K562 (cell line): ENCODE data around the gene DAB2IP. TPM values are rescaled to one million over a fixed set of nuclear protein-coding genes. Genes with fewer than 3 reads are reported as not detected.

Experiments used
- ATAC-seq: fragments of 200-7000 bp; cut with Tn5 transposase; 3 replicates; pipeline ENCODE4 v1.9.1; 2020; ENCODE audit warnings: moderate library complexity
- BruUV-seq: library from RNA; stranded (reverse); fragments of 400-500 nt; replicated peaks from 2 replicates; lab custom pipeline; 2021; lab: Mats Ljungman, UMichigan
- CTCF ChIA-PET: fragments of 300-600 bp; formaldehyde crosslinking; extraction: SDS; loops from one replicate; lab custom pipeline; 2021; ENCODE audit warnings: low intra/inter-chr PET ratio; lab: Yijun Ruan, JAX
- POLR2A ChIA-PET: fragments of 300-600, 350-650 bp; sonication (Branson Sonifier 250); formaldehyde crosslinking; extraction: SDS; loops from one replicate; lab custom pipeline; 2021; ENCODE audit warnings: antibody characterized with exemption, inconsistent platforms; lab: Yijun Ruan, JAX
- DNase-seq, 4 experiments: peaks; one replicate each; pipeline versions ENCODE4 v3.0.0 to v3.0.0-alpha.2; 2011 to 2018; ENCODE audit warnings: low spot score in 3 of 4, mixed read lengths in 3 of 4; ENCODE audit errors: extremely low read depth in 1 of 4
- FAIRE-seq: peaks from 2 replicates; lab custom pipeline; 2011; peaks lifted over from hg19 to GRCh38; lab: Jason Lieb, UNC
- H2AFZ ChIP-seq: 2 replicates; pipeline ENCODE4 v1.6.0; 2011; ENCODE audit warnings: low read depth, low read length, control low read depth, inconsistent platforms
- H3K27ac ChIP-seq: fragments of 200-600 bp; 3 replicates; pipeline ENCODE4 v1.8.0; 2011; ENCODE audit warnings: low read depth, mild to moderate bottlenecking, control low read depth, inconsistent platforms, low read length, moderate library complexity, mixed read lengths; ENCODE audit errors: extremely low read depth
- H3K27me3 ChIP-seq, 2 experiments: fragments of 300-600 bp in 1 of 2; 2 replicates in 1 of 2; 3 replicates in 1 of 2; pipeline versions ENCODE4 v1.6.0 to v1.8.0; 2011; ENCODE audit warnings: inconsistent platforms in 2 of 2, low read length in 2 of 2, mild to moderate bottlenecking in 1 of 2, mixed read lengths in 1 of 2, moderate library complexity in 1 of 2; ENCODE audit not compliant: control insufficient read depth in 2 of 2, insufficient read depth in 2 of 2
- H3K36me3 ChIP-seq: fragments of 300-600 bp; 3 replicates; pipeline ENCODE4 v1.8.0; 2011; ENCODE audit warnings: mild to moderate bottlenecking, low read length, inconsistent platforms; ENCODE audit not compliant: control insufficient read depth, insufficient read depth
- H3K4me1 ChIP-seq, 2 experiments: fragments of 200-600 bp in 1 of 2; replicated peaks in 1 of 2; 2 replicates in 1 of 2; 3 replicates in 1 of 2; pipeline versions ENCODE4 v1.5.1 to v1.8.0; 2011; ENCODE audit warnings: inconsistent platforms in 2 of 2, low read length in 2 of 2, mild to moderate bottlenecking in 1 of 2, mixed read lengths in 1 of 2, moderate library complexity in 1 of 2; ENCODE audit not compliant: control insufficient read depth in 2 of 2, insufficient read depth in 2 of 2
- H3K4me2 ChIP-seq: 2 replicates; pipeline ENCODE4 v1.6.1; 2011; ENCODE audit warnings: low read length, control low read depth, inconsistent platforms, mixed read lengths; ENCODE audit not compliant: insufficient read depth
- H3K4me3 ChIP-seq: fragments of 200-600 bp; sonication (generic), shearing (Covaris generic); 2 replicates; pipeline ENCODE4 v1.5.1; 2016; ENCODE audit warnings: control low read depth, inconsistent platforms
- H3K79me2 ChIP-seq: fragments of 200-600 bp; 3 replicates; pipeline ENCODE4 v1.8.0; 2011; ENCODE audit warnings: low read length, inconsistent platforms; ENCODE audit not compliant: control insufficient read depth, insufficient read depth
- H3K9ac ChIP-seq, 2 experiments: 2 replicates each; pipeline versions ENCODE4 v1.6.0 to v1.6.1; 2011; ENCODE audit warnings: low read depth in 2 of 2, low read length in 2 of 2, control low read depth in 1 of 2, inconsistent platforms in 1 of 2, mild to moderate bottlenecking in 1 of 2, mixed read lengths in 1 of 2; ENCODE audit not compliant: insufficient read depth in 1 of 2
- H3K9me1 ChIP-seq: one replicate; pipeline ENCODE4 v1.6.0; 2011; ENCODE audit warnings: inconsistent platforms, mild to moderate bottlenecking, low read length, moderate library complexity; ENCODE audit not compliant: control insufficient read depth, insufficient read depth
- H3K9me3 ChIP-seq: replicated peaks from 2 replicates; pipeline ENCODE4 v1.5.1; 2011; ENCODE audit warnings: low read depth, low read length, inconsistent platforms; ENCODE audit not compliant: control insufficient read depth, insufficient read depth
- H4K20me1 ChIP-seq: replicated peaks from 2 replicates; pipeline ENCODE4 v1.6.1; 2011; ENCODE audit warnings: low read length, inconsistent platforms, mixed read lengths; ENCODE audit not compliant: control insufficient read depth, insufficient read depth
- CBX2 ChIP-seq: fragments of 200-600 bp; sonication (generic); IDR thresholded peaks from one replicate; pipeline ENCODE4 v1.6.1; 2012; ENCODE audit warnings: mild to moderate bottlenecking, low read length, inconsistent platforms; ENCODE audit not compliant: insufficient read depth, poor library complexity, severe bottlenecking
- NR2C1 ChIP-seq, 2 experiments: fragments of 450-650 bp; IDR thresholded peaks; 2 replicates each; pipeline ENCODE4 v1.6.1; 2017; ENCODE audit warnings: mild to moderate bottlenecking in 2 of 2, antibody characterized with exemption in 1 of 2, inconsistent platforms in 1 of 2, missing compliant biosample characterization in 1 of 2, missing genetic modification characterization in 1 of 2
- TSC22D4 ChIP-seq: fragments of 450-650 bp; IDR thresholded peaks from 2 replicates; pipeline ENCODE4 v1.6.1; 2016; ENCODE audit warnings: missing genetic modification characterization, missing biosample characterization, control low read depth
- ZNF253 ChIP-seq: fragments of 250-450 bp; sonication (Bioruptor Pico); conservative IDR thresholded peaks from 2 replicates; pipeline ENCODE4 v1.6.1; 2021; ENCODE audit warnings: mild to moderate bottlenecking
- ZNF347 ChIP-seq: fragments of 450-650 bp; formaldehyde crosslinking; IDR thresholded peaks from 2 replicates; pipeline ENCODE4 v1.4.0; 2020; ENCODE audit warnings: low read depth, mild to moderate bottlenecking, moderate library complexity
- WGBS: fragments of 100-300 bp; shearing (Covaris generic); methylation state at CpG from one replicate; pipeline ENCODE4 v1.1.6; 2016; ENCODE audit warnings: low coverage, mixed read lengths; ENCODE audit not compliant: insufficient coverage; ENCODE audit errors: missing lambda C conversion rate; 5-methylcytosine and 5-hydroxymethylcytosine counted together
- in situ Hi-C: fragments of 300-500 bp; cut with MboI; formaldehyde crosslinking; loops from 4 replicates; pipeline ENCODE4 v1.15.0; 2018; ENCODE audit warnings: inconsistent platforms, mixed read lengths
- intact Hi-C: fragments of 100-400 bp; cut with micrococcal nuclease; formaldehyde crosslinking; loops from 2 replicates; pipeline ENCODE4 v1.14.2; 2022
- polyA plus RNA-seq, 8 experiments: library from polyadenylated mRNA; depleted of rRNA in 4 of 8; stranded (reverse) in 5 of 8; unstranded in 3 of 8; fragments of >200 nt; fragmentation: Nextera tagmentation in 2 of 8; fragmentation: Illumina TruSeq in 1 of 8; extraction: Ambion mirVana in 2 of 8; extraction: Trizol in 1 of 8; gene quantifications; 2 replicates each; pipeline versions ENCODE4 v1.2.1 to v1.2.3, GENCODE V29; 2011 to 2014; ENCODE audit warnings: inconsistent platforms in 1 of 8, missing spikeins in 1 of 8
- total RNA-seq, 7 experiments: library from RNA; depleted of rRNA in 6 of 7; stranded (reverse); fragments of >200 nt in 6 of 7; fragmentation: Illumina TruSeq in 2 of 7; extraction: Trizol in 2 of 7; gene quantifications; 2 replicates each; pipeline versions ENCODE4 v1.2.1 to v1.2.3, GENCODE V29; 2011 to 2021; ENCODE audit warnings: low replicate concordance in 1 of 7
- TF ChIP-seq, protein P1 (sequence below): sonication (generic); formaldehyde crosslinking; IDR thresholded peaks from 2 replicates; pipeline ENCODE4 v1.8.0; 2023; ENCODE audit warnings: missing genetic modification reagents, mild to moderate bottlenecking, borderline replicate concordance

Gene DAB2IP
- total and polyA plus RNA-seq, 9 of the 15 experiments (the other 6 are each of a cell fraction or from before 2014, with no cell fraction given) = 0.04 to 0.31 (median 0.08) TPM; not detected in 5

DNA sequence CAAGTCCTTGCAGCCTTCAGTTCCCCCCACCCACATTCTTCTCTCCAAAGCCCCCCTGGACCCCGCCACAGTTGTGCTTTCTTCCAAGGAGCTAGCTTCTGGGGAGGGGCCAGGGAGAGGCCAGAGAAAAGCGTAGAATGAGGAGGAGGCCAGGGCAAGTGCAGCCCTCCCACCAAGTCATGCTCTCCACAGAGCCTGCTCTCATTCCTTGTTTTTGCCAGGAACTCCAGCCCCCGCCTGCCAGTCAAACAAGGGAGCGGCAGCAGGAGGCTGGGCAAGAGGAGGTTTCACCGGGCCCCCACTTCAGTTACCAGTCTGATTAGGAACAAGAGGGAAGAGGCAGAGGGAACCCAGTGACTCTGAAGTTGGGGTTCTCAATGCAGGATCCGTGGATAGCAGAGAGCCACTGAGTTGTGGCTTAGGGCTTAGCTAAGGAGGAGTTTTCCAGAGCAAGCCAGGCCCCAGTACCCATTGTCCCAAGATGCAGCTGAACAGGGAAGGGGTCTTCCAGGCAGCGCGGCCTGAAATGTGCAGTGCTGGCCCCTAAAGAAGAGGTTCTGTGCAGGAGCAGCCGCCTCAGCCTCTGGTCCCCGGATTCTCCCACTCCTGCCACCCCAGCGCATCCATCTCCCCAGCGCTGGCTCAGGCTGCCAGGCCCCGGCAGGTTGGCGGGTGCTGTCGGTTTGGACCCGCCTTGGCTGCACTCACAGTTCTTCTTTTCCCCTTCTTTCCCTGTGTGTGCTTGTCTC lies 120.6 kb downstream of the DAB2IP start:
- H3K4me3 ChIP-seq = no peak overlapping the region
- ATAC-seq (no peak), DNase-seq (no peak), FAIRE-seq (no peak)
- no peaks in the 10 kb centered on the region for H3K4me1 ChIP-seq
- WGBS = 8% methylated on average over 15 of the region's 16 CpGs
- no peak overlapping the region for H2AFZ ChIP-seq
- H3K27ac ChIP-seq = no peak overlapping the region
- POLR2A ChIA-PET = interaction anchor here (0.6 to 0.8 kb wide), 2 partner anchors 126 to 204 kb away, joined by 3 read pairs; no protein-coding TSS in a partner anchor
- no peak overlapping the region for H3K9ac ChIP-seq
- TF ChIP-seq ZNF253 (CRISPR knock-in tag) = no peak
- no peaks in the 10 kb centered on the region for H3K9me3 ChIP-seq
- no peaks in the 10 kb centered on the region for H3K79me2 ChIP-seq
- in situ Hi-C loops (no loop called here), intact Hi-C loops (no loop called here)
- H3K27me3 ChIP-seq = peaks cover 32 to 92% of the 10 kb centered on the region in 2 experiments
- no peak overlapping the region for H3K4me2 ChIP-seq
- H4K20me1 ChIP-seq = peaks cover 4% of the 10 kb centered on the region
- CTCF ChIA-PET = no interaction called here
- H3K9me1 ChIP-seq = no peaks in the 10 kb centered on the region
- H3K36me3 ChIP-seq = no peaks in the 10 kb centered on the region
- BruUV-seq = no TSS peak

DNA sequence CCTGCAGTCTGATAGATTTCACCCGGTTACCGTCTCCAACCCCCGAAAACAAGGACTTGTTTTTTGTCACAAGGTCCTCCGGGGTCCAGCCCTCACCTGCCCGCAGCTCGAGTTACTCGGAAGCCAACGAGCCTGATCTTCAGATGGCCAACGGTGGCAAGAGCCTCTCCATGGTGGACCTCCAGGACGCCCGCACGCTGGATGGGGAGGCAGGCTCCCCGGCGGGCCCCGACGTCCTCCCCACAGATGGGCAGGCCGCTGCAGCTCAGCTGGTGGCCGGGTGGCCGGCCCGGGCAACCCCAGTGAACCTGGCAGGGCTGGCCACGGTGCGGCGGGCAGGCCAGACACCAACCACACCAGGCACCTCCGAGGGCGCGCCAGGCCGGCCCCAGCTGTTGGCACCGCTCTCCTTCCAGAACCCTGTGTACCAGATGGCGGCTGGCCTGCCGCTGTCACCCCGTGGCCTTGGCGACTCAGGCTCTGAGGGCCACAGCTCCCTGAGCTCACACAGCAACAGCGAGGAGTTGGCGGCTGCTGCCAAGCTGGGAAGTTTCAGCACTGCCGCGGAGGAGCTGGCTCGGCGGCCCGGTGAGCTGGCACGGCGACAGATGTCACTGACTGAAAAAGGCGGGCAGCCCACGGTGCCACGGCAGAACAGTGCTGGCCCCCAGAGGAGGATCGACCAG lies 121.3 kb downstream of the DAB2IP start:
- Histone ChIP-seq H3K9me1 (no peaks in the 10 kb centered on the region), H3K4me2 (no peak overlapping the region), H3K9ac (no peak overlapping the region), H3K4me1 (no peaks in the 10 kb centered on the region), H3K36me3 (no peaks in the 10 kb centered on the region), H3K9me3 (no peaks in the 10 kb centered on the region), H3K27me3 (peaks cover 29 to 86% of the 10 kb centered on the region in 2 experiments), H3K79me2 (no peaks in the 10 kb centered on the region), H3K4me3 (no peak overlapping the region), H3K27ac (no peak overlapping the region), H2AFZ (no peak overlapping the region), H4K20me1 (peaks cover under 1% of the 10 kb centered on the region; the same call in 1 of the 2 replicates)
- no peak for ATAC-seq
- POLR2A ChIA-PET = interaction anchor here (0.8 kb wide), 1 partner anchor 126 kb away, joined by 3 read pairs; no protein-coding TSS in a partner anchor
- WGBS = 3% methylated on average over 37 of the region's 45 CpGs
- BruUV-seq = no TSS peak
- no peak for FAIRE-seq
- in situ Hi-C loops = no loop called here
- CTCF ChIA-PET = no interaction called here
- intact Hi-C loops = no loop called here
- DNase-seq = no peak
- no peak for TF ChIP-seq NR2C1 (IDR thresholded peaks at IDR 0.05)
- TF ChIP-seq NR2C1 (tag; IDR thresholded peaks at IDR 0.05) = no peak
- no peak for TF ChIP-seq CBX2
- no peak for TF ChIP-seq ZNF347
- TF ChIP-seq TSC22D4 (tag) = no peak
- TF ChIP-seq, protein P1, sequence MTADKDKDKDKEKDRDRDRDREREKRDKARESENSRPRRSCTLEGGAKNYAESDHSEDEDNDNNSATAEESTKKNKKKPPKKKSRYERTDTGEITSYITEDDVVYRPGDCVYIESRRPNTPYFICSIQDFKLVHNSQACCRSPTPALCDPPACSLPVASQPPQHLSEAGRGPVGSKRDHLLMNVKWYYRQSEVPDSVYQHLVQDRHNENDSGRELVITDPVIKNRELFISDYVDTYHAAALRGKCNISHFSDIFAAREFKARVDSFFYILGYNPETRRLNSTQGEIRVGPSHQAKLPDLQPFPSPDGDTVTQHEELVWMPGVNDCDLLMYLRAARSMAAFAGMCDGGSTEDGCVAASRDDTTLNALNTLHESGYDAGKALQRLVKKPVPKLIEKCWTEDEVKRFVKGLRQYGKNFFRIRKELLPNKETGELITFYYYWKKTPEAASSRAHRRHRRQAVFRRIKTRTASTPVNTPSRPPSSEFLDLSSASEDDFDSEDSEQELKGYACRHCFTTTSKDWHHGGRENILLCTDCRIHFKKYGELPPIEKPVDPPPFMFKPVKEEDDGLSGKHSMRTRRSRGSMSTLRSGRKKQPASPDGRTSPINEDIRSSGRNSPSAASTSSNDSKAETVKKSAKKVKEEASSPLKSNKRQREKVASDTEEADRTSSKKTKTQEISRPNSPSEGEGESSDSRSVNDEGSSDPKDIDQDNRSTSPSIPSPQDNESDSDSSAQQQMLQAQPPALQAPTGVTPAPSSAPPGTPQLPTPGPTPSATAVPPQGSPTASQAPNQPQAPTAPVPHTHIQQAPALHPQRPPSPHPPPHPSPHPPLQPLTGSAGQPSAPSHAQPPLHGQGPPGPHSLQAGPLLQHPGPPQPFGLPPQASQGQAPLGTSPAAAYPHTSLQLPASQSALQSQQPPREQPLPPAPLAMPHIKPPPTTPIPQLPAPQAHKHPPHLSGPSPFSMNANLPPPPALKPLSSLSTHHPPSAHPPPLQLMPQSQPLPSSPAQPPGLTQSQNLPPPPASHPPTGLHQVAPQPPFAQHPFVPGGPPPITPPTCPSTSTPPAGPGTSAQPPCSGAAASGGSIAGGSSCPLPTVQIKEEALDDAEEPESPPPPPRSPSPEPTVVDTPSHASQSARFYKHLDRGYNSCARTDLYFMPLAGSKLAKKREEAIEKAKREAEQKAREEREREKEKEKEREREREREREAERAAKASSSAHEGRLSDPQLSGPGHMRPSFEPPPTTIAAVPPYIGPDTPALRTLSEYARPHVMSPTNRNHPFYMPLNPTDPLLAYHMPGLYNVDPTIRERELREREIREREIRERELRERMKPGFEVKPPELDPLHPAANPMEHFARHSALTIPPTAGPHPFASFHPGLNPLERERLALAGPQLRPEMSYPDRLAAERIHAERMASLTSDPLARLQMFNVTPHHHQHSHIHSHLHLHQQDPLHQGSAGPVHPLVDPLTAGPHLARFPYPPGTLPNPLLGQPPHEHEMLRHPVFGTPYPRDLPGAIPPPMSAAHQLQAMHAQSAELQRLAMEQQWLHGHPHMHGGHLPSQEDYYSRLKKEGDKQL (CRISPR knock-in tag) = no peak
